Activated T-cell treated with anti-CD3 and anti-CD28 coated beads, Interleukin-2, amount 50 U/mL, for 24 hours (primary cell): ENCODE results near the gene ACP4.
A peak's percentile ranks its signal among the peaks of the same experiment; 100 is the strongest.

ENCODE experiments used
- DNase-seq: peaks from one replicate; pipeline ENCODE4 v3.0.0-alpha.2; 2020
- H3K27ac Mint-ChIP-seq: 2 replicates; pipeline ENCODE4 v1.8.0; 2020; ENCODE audit warnings: mild to moderate bottlenecking, mixed read lengths
- H3K27me3 Mint-ChIP-seq: 2 replicates; pipeline ENCODE4 v1.8.0; 2020; ENCODE audit warnings: mixed read lengths
- H3K36me3 Mint-ChIP-seq: 2 replicates; pipeline ENCODE4 v1.8.0; 2020; ENCODE audit warnings: low read depth, mixed read lengths
- H3K4me1 Mint-ChIP-seq: 2 replicates; pipeline ENCODE4 v1.8.0; 2020; ENCODE audit warnings: low read depth, mixed read lengths
- H3K4me3 Mint-ChIP-seq: 2 replicates; pipeline ENCODE4 v1.8.0; 2020; ENCODE audit warnings: mild to moderate bottlenecking, moderate library complexity, mixed read lengths
- H3K9me3 Mint-ChIP-seq: 2 replicates; pipeline ENCODE4 v1.8.0; 2020; ENCODE audit warnings: mixed read lengths

ACP4 gene

DNA sequence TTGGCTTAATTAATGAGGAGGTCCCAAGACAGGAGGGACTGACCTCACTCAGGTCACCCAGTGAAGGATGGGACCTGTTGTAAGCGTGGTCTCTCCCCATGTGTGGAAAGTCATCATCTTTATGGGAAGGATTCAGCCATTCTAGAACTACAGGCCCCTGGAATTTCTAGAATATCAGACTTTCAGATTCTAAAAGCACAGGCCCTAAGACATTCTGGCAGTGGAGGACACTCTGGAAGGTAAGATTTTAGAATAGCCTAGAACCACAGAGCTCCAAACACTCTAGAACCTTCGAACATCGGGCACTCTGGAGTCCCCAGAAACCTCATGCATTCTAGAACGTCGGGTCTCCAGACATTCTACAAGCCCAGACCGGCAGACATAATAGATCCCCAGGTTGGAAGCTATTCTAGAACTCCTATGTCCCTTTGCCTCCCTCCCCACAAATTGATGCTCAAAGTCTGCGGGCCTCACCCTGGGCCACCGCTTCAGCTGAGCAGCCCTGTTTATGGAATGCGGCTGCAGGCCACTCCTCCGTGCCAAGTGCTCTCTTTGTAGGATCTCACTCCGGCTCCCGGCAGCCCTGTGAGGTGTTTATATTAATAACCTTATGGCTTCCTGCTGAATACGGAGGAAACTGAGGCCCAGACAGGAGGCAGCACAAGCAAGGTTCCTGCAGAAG is 45.0 kb downstream of the ACP4 start:
- no peak for DNase-seq
- Mint-ChIP-seq H3K4me3 (peak overlapping the region; percentile 73), H3K27me3 (peaks cover 75% of the 10 kb centered on the region), H3K27ac (no peak overlapping the region), H3K36me3 (no peaks in the 10 kb centered on the region), H3K9me3 (no peaks in the 10 kb centered on the region), H3K4me1 (peaks cover 11% of the 10 kb centered on the region)

GRCh38 chr19:50835785-50836542 is 45.7 kb downstream of the ACP4 start:
- peak overlapping the region; percentile 73 for H3K4me3 Mint-ChIP-seq
- peak; percentile 86 for DNase-seq
- H3K27me3 Mint-ChIP-seq, result peaks cover 74% of the 10 kb centered on the region
- no peaks in the 10 kb centered on the region for H3K36me3 Mint-ChIP-seq
- peaks cover 11% of the 10 kb centered on the region for H3K4me1 Mint-ChIP-seq
- H3K9me3 Mint-ChIP-seq, result no peaks in the 10 kb centered on the region
- H3K27ac Mint-ChIP-seq, result no peak overlapping the region

DNA sequence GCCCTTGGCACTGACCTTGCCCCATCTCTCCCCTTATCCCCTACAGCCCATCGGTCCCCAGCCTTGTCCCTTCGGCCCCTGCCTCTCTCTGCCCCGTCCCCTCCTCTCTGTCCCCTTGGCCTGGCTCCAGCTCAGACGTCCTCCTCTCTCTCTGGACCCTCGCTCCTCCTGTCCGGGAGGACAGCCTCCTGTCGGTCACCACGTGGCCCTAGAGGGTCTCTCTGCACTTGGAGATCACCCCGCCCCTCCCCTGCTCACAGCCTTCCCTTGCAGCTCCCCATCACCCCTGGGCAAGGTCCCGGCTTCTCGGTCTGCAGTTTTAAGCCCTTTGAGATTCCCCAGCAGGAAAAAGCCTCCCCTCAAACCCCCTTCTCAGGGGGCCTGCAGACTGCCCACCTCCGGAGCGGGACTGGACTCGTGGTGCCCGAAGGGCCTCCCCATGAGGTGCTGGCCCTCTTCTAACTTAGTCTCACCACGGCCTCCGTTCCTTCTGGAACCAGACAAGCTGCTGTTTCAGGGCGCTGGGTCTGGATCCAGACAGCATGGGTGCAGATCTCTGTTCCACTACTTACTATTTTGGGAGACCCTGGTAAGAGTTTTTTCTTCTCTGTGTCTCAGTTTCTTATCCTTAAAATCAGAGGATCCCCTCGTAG is 46.5 kb downstream of the ACP4 start:
- no peak for DNase-seq
- no peak overlapping the region for H3K27ac Mint-ChIP-seq
- no peaks in the 10 kb centered on the region for H3K9me3 Mint-ChIP-seq
- peaks cover 67% of the 10 kb centered on the region for H3K27me3 Mint-ChIP-seq
- no peaks in the 10 kb centered on the region for H3K36me3 Mint-ChIP-seq
- peak overlapping the region; percentile 73 for H3K4me3 Mint-ChIP-seq
- peaks cover 11% of the 10 kb centered on the region for H3K4me1 Mint-ChIP-seq

DNA sequence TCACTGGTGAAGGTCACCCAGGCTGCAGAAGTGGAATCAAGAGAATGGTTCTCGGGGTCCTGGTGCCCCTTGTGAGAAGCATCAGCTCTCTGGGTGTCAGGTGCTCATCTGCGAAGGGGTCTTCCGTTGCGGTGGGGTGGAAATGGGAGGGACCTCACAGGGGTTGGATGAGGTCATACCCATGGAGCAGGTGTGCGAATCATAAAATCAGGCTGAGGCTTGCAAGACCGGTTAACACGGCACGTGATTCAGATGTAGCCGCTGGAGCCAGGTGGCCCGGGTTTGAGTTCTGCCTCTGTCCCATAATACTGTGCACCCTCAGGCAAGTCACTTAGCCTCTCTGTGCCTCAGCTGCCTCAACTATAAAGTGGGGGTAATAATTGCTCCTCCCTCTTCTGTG is 47.1 kb downstream of the ACP4 start:
- H3K27ac Mint-ChIP-seq, result no peak overlapping the region
- H3K36me3 Mint-ChIP-seq, result no peaks in the 10 kb centered on the region
- DNase-seq, result no peak
- H3K27me3 Mint-ChIP-seq, result peaks cover 62% of the 10 kb centered on the region
- H3K4me1 Mint-ChIP-seq, result peaks cover 11% of the 10 kb centered on the region
- no peak overlapping the region for H3K4me3 Mint-ChIP-seq
- H3K9me3 Mint-ChIP-seq, result no peaks in the 10 kb centered on the region

- DNase-seq, result no peak
- H3K9me3 Mint-ChIP-seq, result peaks cover 4% of the 10 kb centered on the region
- H3K27ac Mint-ChIP-seq, result no peak overlapping the region
- H3K36me3 Mint-ChIP-seq, result no peaks in the 10 kb centered on the region
- peaks cover 53% of the 10 kb centered on the region for H3K27me3 Mint-ChIP-seq
- peaks cover 11% of the 10 kb centered on the region for H3K4me1 Mint-ChIP-seq
- H3K4me3 Mint-ChIP-seq, result no peak overlapping the region
Observed at GRCh38 chr19:50838239-50838638, 48.0 kb downstream of the ACP4 start.

- no peaks in the 10 kb centered on the region for H3K36me3 Mint-ChIP-seq
- H3K27me3 Mint-ChIP-seq, result peaks cover 40% of the 10 kb centered on the region
- no peak for DNase-seq
- no peak overlapping the region for H3K4me3 Mint-ChIP-seq
- H3K4me1 Mint-ChIP-seq, result peaks cover 10% of the 10 kb centered on the region
- no peak overlapping the region for H3K27ac Mint-ChIP-seq
- H3K9me3 Mint-ChIP-seq, result peaks cover 17% of the 10 kb centered on the region
Observed at GRCh38 chr19:50839712-50840655, 49.8 kb downstream of the ACP4 start.

DNA sequence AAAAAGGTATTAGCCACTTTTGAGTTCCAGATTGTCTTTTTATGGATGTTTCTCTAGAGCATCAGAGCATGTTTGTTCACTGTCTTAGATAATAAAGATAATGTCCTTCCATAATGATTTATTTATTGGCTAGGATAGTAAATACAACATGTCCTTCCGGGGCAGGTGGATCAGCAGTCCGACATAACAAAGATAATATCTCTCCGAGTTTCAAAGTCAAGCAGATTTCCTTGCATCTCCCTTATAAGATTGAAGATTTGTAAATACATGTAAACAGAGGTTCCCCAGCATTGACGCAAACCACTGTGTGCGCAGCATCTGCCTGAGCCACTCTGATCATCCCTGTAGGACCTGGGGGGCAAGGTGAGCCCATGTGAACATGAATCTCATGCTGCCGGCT is 51.9 kb downstream of the ACP4 start:
- Mint-ChIP-seq H3K36me3 (no peaks in the 10 kb centered on the region), H3K4me3 (no peak overlapping the region), H3K27me3 (peaks cover 21% of the 10 kb centered on the region), H3K27ac (no peak overlapping the region), H3K4me1 (no peaks in the 10 kb centered on the region), H3K9me3 (peaks cover 17% of the 10 kb centered on the region)
- no peak for DNase-seq

DNA sequence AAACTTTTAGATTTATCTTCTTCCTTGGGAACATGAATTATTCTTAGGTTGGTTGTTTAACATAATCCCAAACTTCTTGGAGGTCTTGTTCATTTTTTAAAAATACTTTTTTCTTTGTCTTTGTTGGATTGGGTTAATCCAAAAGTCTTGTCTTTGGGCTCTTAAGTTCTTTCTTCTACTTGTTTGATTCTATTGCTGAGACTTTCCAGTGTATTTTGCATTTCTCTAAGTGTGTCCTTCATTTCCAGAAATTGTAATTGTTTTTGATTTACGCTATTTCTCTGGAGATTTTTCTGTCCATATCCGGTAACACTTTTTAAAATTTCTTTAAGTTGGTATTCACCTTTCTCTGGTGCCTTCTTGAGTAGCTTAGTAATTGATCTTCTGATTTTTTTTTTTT is 53.0 kb downstream of the ACP4 start:
- Mint-ChIP-seq H3K27ac (no peak overlapping the region), H3K4me1 (no peaks in the 10 kb centered on the region), H3K27me3 (peaks cover 15% of the 10 kb centered on the region), H3K9me3 (peaks cover 17% of the 10 kb centered on the region), H3K36me3 (no peaks in the 10 kb centered on the region), H3K4me3 (no peak overlapping the region)
- DNase-seq, result no peak

DNA sequence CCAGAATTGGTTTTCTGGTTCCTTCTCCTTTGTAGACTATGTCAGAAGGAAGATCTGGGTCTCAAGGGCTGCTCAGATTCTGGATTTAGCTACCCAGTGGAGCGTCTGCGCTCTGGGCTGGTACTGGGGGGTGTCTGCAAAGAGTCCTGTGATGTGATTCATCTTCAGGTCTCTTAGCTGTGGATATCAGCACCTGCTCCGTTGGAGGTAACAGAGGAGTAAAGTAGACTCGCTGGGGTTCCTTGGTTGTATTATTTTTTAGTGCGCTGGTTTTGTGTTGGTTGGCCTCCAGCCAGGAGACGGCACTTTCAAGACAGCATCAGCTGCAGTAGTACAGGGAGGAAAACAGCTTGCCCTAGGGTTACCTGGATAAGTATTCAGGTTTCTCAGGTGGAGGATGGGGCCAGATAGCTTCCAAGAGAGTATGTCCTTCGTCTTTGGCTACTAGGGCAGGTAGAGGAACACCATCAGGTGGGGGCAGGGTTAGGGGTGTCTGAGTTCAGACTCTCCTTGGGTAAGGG is 53.5 kb downstream of the ACP4 start:
- no peak overlapping the region for H3K4me3 Mint-ChIP-seq

DNA sequence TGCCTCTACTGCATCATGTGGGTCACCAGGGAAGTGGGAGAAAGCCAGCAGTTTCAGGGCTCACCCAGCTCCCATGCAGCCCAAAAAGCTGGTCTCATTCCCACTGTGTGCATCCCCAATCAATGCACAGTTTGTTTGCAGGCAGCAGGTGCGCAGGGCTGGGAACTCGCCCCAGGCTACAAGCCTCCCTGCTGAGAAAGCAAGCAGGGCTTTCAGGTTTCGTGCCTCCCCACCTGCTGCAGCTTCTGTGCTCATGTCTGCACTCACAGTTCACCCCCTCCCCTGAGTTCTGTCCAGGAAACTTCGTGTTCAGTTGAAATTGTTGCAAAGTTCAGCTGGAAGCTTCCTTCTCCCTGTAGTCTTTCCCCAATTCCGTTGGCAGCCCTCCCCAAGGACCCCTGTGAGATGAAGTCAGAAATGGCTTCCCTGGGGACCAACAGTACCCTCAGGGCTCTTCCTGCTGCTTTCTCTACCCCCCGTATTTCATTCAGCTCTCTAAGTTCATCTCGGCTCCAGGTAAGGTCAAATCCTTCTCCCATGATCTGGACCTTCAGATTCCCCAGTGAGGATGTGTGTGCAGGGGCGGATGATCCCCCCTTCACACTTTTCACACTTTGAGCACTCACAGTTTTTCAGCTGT is 54.2 kb downstream of the ACP4 start:
- DNase-seq, result no peak
- peaks cover 21% of the 10 kb centered on the region for H3K27me3 Mint-ChIP-seq
- H3K4me3 Mint-ChIP-seq, result no peak overlapping the region
- no peaks in the 10 kb centered on the region for H3K36me3 Mint-ChIP-seq
- no peak overlapping the region for H3K27ac Mint-ChIP-seq
- peaks cover 17% of the 10 kb centered on the region for H3K9me3 Mint-ChIP-seq
- no peaks in the 10 kb centered on the region for H3K4me1 Mint-ChIP-seq

More for the DNA sequence above, 53.5 kb downstream of the ACP4 start:
- peaks cover 18% of the 10 kb centered on the region for H3K27me3 Mint-ChIP-seq
- peaks cover 17% of the 10 kb centered on the region for H3K9me3 Mint-ChIP-seq
- DNase-seq, result no peak
- H3K4me1 Mint-ChIP-seq, result no peaks in the 10 kb centered on the region
- no peaks in the 10 kb centered on the region for H3K36me3 Mint-ChIP-seq
- no peak overlapping the region for H3K27ac Mint-ChIP-seq
